ENCODE measurements around the gene SEMA5B.

The SEMA5B gene

GRCh38 chr3:122993124-122993978 is 34.2 kb downstream of the SEMA5B start:
- DNase-seq (ENCODE audit: low spot score): peak; percentile 35

GRCh38 chr3:122992676-122993075 is 34.9 kb downstream of the SEMA5B start:
- DNase-seq (ENCODE audit: low spot score): no peak

GRCh38 chr3:122992133-122992532 is 35.4 kb downstream of the SEMA5B start:
- no peak for DNase-seq (ENCODE audit: low spot score)

GRCh38 chr3:122991236-122991985 is 36.2 kb downstream of the SEMA5B start:
- DNase-seq (ENCODE audit: low spot score): no peak

DNA sequence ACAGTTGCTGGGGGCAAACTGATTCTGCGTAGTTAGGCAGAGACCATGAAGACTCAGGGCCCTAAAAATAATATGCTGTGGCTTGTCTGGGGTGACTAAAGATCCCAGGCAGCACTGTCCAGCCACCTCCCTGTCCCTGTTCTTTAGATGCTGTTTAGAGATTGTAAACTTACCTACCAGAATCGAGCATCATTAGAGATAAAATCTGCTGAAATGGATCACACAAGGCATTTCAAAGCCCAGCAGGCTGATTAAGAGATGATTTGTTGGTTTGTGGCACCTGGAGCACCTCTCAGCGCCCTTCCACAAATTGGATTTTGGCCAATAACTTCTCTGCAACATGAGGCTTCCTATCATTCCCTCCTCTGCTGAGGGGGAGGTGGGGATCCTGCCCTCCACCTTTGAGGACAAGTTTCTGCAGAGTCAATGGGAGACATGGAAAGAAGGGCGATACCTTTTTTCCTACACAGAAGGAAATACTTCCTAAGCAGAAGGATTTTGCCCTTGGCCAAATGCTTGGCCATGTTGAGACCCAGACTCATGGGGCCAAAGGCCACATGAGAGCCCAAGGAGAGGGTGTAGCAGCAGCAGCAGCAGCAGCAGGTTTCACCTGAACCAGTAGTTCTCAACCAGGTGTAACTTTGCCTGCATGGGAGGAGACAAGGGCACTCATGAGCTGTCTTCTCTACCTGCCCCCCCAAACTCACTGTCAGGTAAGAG is 37.5 kb downstream of the SEMA5B start:
- no peak for DNase-seq (ENCODE audit: low spot score)

GRCh38 chr3:122988508-122988907 is 39.1 kb downstream of the SEMA5B start:
- no peak for DNase-seq (ENCODE audit: low spot score)

DNA sequence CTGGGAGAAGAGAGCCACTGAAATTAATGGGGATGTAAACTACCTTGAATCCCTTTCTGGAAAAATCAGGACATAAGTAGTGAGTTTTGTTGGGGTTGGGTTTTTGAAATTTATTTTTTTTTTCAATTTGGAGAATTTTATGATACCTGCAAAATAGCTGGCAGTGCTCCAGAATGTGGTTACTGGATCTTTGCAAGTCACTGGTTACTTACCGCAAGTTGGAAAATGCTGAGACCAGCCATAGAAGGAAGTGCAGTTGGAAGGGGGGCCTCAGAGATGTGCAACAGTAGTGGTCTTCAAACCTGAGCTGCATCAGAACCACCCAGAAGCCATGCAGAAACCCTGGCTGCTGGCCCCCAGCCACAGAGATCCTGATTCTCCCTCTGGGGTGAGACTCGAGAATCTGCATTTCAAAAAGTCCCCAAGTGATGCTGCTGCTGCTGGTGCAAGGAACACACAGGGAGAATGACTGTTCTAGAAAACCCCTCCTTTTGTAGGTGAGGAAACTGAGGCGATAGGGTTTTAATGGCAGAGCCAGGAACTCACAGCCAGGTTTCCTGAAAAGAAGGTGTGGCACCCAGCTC is 39.7 kb downstream of the SEMA5B start:
- no peak for DNase-seq (ENCODE audit: low spot score)

GRCh38 chr3:122987231-122987630 is 40.3 kb downstream of the SEMA5B start:
- no peak for DNase-seq (ENCODE audit: low spot score)

DNA sequence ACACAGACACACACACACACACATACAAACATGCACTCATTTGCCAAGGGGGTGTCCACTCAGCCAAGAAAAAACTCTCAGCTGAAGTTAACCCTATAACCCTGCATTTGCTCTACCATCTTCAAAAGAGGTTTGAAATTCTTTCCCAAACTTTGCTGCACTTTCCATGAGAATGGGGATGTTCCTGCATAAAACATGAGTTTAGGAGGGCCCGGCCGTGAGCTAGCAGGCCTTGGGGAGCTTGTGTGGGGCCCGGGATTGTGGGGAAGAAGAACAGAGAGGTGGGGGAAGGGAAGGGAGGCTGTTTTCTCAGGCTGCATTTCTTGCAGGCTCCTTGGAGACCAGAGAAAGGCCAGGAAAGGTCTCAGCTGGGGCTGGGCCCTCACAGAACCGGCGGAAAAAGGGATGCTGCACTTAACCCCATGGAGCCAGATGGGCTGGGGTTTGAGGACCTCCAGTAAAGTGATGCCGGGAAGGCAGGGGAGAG is 40.8 kb downstream of the SEMA5B start:
- DNase-seq (ENCODE audit: low spot score): no peak

DNA sequence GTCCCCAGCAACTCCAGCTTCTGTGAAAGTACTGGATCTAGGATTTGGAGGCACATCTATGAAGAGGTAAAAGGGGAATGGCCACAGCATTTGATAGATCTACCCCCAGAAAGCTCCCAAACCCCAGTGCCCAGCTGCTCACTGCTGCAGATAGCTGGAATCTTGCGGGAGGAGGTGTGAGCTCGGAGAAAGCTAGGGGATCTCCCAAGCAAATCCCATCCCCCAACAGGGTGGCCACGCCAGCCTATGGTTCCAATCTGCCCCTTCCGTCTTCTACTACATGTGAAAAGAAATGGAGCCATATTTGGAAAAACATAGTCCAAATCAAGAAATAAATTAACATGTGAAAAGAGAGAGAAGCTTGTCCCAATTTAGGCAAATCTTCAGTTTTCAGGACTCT is 42.0 kb downstream of the SEMA5B start:
- no peak for DNase-seq (ENCODE audit: low spot score)

- DNase-seq (ENCODE audit: low spot score): no peak
Measured at GRCh38 chr3:122984650-122985049, 42.9 kb downstream of the SEMA5B start.

DNA sequence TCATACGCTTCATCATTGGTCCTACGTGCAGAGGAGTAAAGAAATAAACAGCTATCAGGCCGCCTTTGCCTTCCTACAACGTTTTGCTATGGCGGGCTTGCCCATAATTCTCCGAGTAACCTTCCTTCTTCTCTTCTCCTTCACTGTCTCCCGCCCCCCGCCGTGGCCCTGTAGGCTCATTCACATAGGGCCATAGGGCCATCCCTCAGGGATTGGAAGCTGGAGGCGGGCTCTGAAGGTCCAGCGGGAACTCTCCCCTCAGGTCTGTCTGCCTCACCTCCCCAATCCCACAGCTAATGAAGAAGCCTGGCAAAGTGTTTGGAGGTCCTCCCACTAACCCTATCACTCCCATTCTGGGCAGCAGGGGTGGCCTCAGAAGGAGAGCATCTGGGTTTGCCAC is 43.6 kb downstream of the SEMA5B start:
- no peak for DNase-seq (ENCODE audit: low spot score)

DNA sequence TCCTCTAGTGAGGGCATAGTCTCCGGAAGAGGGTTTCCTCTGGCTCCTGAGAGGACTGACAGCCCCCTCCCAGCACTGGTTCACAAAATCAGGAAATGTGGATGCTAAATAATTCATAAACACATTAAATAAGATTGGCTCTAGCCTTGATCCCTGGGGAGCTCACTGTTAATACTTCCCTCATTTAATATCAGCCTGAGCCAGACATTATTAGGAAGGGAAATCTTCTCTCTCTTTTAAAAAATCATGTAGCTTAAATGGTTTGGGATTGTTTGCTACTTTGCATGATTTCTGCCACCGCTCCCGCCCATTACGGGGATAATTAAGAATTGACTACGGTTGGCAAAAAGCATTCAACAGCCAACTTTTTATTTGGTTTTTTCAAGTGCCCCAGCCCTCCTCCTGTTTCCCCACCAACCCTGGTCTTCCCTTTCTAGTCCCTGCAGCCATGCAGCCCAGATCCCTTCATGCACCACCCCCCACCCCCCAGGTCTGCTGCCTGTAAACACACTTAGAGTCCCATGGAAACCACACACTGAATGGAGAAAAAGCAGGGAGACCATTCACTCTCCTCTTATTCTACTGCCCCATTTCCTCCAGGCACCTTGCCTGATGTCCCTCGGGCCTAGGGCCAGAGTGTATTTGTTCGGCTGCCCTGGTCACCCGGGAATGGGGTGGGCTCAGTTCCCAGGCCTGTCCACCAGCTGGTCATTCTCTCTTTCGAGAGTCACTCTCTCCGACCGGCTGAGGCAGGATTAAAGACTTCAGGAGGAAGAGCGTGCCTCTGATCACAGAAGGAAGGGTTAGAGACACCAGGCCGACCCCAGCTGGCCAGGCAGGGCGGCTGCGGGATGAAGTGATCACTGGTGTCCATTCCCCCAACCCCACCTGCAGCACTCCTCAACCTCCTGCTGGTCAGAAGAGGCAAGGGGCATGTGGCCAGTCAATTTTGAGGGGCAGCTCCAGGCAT is 45.1 kb downstream of the SEMA5B start:
- DNase-seq (ENCODE audit: low spot score): no peak

GRCh38 chr3:122979211-122979610 is 48.4 kb downstream of the SEMA5B start:
- no peak for DNase-seq (ENCODE audit: low spot score)

DNA sequence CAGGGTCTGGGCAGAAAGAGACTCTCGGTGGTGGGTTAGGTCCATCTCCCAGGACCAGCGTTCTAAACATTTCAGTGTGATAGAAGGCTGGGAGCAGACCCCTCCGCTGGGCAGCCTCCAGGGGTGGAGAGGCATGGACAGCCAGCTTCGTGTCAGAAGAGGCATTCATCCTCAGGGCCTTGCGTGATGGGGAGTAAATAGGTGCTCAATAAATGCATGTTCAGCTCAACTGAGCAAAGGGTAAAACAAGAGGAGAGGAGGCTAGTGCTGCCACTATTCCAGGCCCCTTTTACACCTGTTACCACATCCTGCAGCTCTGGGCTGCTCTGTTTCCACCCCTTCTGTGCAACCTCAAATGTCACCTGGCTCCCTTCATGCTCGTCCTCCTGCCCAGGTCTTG is 49.0 kb downstream of the SEMA5B start:
- no peak for DNase-seq (ENCODE audit: low spot score)

- DNase-seq (ENCODE audit: low spot score): peak; percentile 43
Measured at GRCh38 chr3:122977746-122978466, 49.7 kb downstream of the SEMA5B start.

GRCh38 chr3:122975924-122976293 is 51.7 kb downstream of the SEMA5B start:
- DNase-seq (ENCODE audit: low spot score): no peak

DNA sequence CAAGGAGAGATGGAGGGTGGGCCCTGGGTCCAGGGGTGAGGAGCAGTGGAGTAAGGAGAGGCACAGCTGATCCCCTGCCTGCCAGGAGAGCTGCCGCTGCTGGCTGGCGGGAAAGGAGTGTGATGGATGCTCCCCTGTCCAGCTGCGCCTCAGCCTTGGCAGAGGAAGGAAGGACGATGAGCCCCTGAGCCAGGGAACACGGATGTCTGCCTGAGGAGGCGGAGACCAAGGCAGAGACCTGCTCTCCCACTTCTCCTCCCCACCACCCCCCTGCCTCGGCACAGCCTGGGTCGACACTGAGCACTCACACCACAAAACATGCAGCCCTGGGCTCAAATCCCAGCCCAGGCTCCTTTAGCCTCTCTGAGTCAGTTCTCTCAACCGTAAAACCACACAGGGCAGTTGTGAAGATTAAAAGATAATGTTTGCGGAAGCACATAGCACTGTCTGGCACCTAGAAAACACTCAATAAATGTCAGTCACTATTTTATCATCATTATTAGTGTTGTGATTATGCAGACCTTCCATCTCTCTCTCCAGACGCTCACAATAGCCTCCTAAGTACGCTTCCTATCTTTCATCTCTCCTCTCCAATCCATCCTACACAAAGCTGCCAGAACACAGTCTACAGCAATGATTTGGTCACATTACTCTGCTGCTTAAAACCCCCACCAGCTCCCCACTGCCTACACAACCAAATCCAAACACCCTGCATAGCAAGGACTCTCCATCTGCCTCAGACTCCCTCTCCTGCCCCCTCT is 52.2 kb downstream of the SEMA5B start:
- DNase-seq (ENCODE audit: low spot score): peak; percentile 79

GRCh38 chr3:122974764-122975162 is 52.8 kb downstream of the SEMA5B start:
- DNase-seq (ENCODE audit: low spot score): peak; percentile 62

Data from GM03348 (cell line).